Activated T-helper 17 cell treated with anti-CD3 and anti-CD28 coated beads, Interleukin-2, amount 50 U/mL, for 72 hours (primary cell): Measurements from ENCODE around the gene KLF11. TPM values are rescaled to one million over a fixed set of nuclear protein-coding genes. Genes with fewer than 3 reads are reported as not detected.

ENCODE experiments used
- ATAC-seq: fragments of 150-1000 bp; cut with Tn5 transposase; replicated peaks from 2 replicates; pipeline ENCODE4 v1.10.0; 2021; ENCODE audit warnings: mild to moderate bottlenecking, moderate library complexity
- H3K27ac Mint-ChIP-seq: one replicate; pipeline ENCODE4 v1.8.0; 2022; ENCODE audit warnings: mixed read lengths
- H3K27me3 Mint-ChIP-seq: one replicate; pipeline ENCODE4 v1.8.0; 2022; ENCODE audit warnings: mixed read lengths
- H3K36me3 Mint-ChIP-seq: one replicate; pipeline ENCODE4 v1.8.0; 2022; ENCODE audit warnings: low read depth, mild to moderate bottlenecking, mixed read lengths
- H3K4me1 Mint-ChIP-seq: one replicate; pipeline ENCODE4 v1.8.0; 2022; ENCODE audit warnings: mixed read lengths
- H3K4me3 Mint-ChIP-seq: one replicate; pipeline ENCODE4 v1.8.0; 2022; ENCODE audit warnings: mild to moderate bottlenecking, mixed read lengths
- H3K9me3 Mint-ChIP-seq: one replicate; pipeline ENCODE4 v1.8.0; 2022; ENCODE audit warnings: mixed read lengths
- total RNA-seq, 2 donors: library from RNA; stranded (reverse); gene quantifications; one replicate each; pipeline ENCODE4 v1.2.3, GENCODE V29; 2022

KLF11 gene
- total RNA-seq, 2 donors from 2014 or later, result 5.6 to 7.9 TPM

- Mint-ChIP-seq H3K4me1 (peaks cover 13% of the 10 kb centered on the region), H3K36me3 (peaks cover 8% of the 10 kb centered on the region), H3K4me3 (no peak overlapping the region), H3K27me3 (no peaks in the 10 kb centered on the region), H3K9me3 (no peaks in the 10 kb centered on the region), H3K27ac (no peak overlapping the region)
- ATAC-seq, result no peak
Observed at GRCh38 chr2:10038123-10038522, 5.2 kb upstream of the KLF11 start.

DNA sequence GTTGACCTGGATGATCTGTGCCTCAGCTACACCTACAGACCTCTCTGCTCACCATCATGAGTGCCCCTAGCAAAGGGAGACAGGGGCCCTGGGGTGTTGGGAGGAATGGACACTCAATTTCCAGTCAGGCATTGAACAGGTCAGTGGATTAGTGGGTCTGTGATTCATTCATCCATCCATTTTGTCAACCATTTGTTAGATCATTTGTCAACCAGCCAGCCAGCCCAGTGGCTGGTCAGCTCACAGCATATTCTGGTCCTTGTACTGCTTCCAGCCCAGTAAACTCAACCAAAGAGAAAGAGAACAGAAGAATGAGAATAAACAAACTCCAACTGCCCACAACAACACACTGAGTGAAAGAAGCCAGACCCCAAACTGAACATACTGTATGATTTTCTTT is 4.6 kb upstream of the KLF11 start:
- ATAC-seq, result no peak
- Mint-ChIP-seq H3K27me3 (no peaks in the 10 kb centered on the region), H3K9me3 (no peaks in the 10 kb centered on the region), H3K4me3 (no peak overlapping the region), H3K27ac (no peak overlapping the region), H3K4me1 (peaks cover 13% of the 10 kb centered on the region), H3K36me3 (peaks cover 8% of the 10 kb centered on the region)

DNA sequence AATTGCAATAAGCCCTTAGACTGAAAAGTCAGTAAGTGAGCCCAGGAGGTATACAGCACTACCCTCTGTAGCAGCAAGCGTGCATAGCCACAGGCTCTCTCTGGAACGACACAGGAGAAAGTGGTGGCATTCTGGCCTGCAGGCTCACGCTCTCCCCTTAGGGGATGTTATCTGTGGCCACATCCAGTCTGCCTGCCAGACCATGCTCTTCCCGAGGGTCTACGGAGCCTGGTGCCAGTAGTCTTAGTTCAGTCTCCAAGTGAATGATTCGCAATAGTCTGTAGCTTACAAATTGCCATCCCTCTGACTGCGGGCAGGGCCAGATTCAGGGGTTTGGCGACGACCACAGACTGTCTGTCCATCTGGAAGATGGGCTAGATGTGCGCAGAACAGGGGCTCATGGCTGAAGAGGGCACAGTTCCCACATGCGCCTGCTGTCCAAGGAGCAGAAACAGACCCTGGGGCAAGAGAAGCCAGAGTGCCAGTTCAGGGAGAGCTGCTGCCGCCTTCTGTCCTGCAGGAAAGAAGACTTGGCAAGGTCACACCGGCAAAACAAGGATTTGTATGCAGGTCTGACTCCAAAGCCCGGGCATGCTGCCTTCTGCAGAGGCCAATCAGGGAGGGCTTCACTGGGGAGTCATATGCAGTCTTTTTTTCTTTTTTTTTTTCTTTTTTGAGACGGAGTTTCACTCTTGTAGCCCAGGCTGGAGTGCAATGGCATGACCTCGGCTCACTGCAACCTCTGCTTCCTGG is 3.5 kb upstream of the KLF11 start:
- Mint-ChIP-seq H3K27me3 (no peaks in the 10 kb centered on the region), H3K27ac (no peak overlapping the region), H3K4me3 (no peak overlapping the region), H3K4me1 (peaks cover 9% of the 10 kb centered on the region), H3K9me3 (no peaks in the 10 kb centered on the region), H3K36me3 (peaks cover 15% of the 10 kb centered on the region)
- no peak for ATAC-seq

DNA sequence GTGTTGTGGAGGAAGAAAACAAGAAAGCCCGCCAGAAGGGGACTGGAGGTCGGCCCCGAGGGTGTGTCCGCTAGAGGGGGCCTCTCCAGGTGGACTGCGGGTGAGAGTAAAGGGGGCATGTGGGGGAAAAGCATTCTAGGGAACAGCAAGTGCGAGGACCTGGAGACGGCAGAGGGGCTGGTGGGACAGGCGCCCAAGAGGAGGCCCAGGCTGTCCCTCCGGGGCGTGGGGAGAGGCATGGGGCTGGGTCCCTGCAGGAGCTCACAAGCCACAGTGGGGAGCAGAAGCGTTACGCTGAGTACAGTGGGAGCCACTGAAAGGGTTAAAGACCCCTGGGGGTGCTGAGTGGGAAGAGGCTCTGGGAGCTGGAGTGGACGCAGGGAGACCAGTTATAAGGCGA is 1.6 kb upstream of the KLF11 start:
- ATAC-seq, result no peak
- H3K4me3 Mint-ChIP-seq, result peak overlapping the region; percentile 44
- H3K9me3 Mint-ChIP-seq, result no peaks in the 10 kb centered on the region
- peaks cover 23% of the 10 kb centered on the region for H3K36me3 Mint-ChIP-seq
- no peak overlapping the region for H3K27ac Mint-ChIP-seq
- no peaks in the 10 kb centered on the region for H3K27me3 Mint-ChIP-seq
- peaks cover 6% of the 10 kb centered on the region for H3K4me1 Mint-ChIP-seq

- Mint-ChIP-seq H3K4me3 (peak overlapping the region; percentile 80), H3K4me1 (peaks cover 6% of the 10 kb centered on the region), H3K9me3 (no peaks in the 10 kb centered on the region), H3K27ac (peak overlapping the region; percentile 87), H3K36me3 (peaks cover 32% of the 10 kb centered on the region), H3K27me3 (no peaks in the 10 kb centered on the region)
- no peak for ATAC-seq
Observed at GRCh38 chr2:10042301-10043161, 819 bp upstream of the KLF11 start.

GRCh38 chr2:10043906-10044601 is 704 bp downstream of the KLF11 start:
- Mint-ChIP-seq H3K27ac (peak overlapping the region; percentile 79), H3K4me3 (peak overlapping the region; percentile 80), H3K9me3 (no peaks in the 10 kb centered on the region), H3K4me1 (peaks cover 6% of the 10 kb centered on the region), H3K36me3 (peaks cover 44% of the 10 kb centered on the region), H3K27me3 (no peaks in the 10 kb centered on the region)
- peak; percentile 80 for ATAC-seq

GRCh38 chr2:10045561-10046355 is 2.4 kb downstream of the KLF11 start:
- ATAC-seq, result no peak
- Mint-ChIP-seq H3K4me3 (peak overlapping the region; percentile 80), H3K9me3 (no peaks in the 10 kb centered on the region), H3K4me1 (peaks cover 10% of the 10 kb centered on the region), H3K36me3 (peaks cover 60% of the 10 kb centered on the region), H3K27ac (no peak overlapping the region), H3K27me3 (no peaks in the 10 kb centered on the region)

- H3K4me1 Mint-ChIP-seq, result peaks cover 10% of the 10 kb centered on the region
- H3K4me3 Mint-ChIP-seq, result no peak overlapping the region
Observed at GRCh38 chr2:10046931-10047330, 3.6 kb downstream of the KLF11 start.

GRCh38 chr2:10047616-10048500 is 4.5 kb downstream of the KLF11 start:
- H3K27ac Mint-ChIP-seq, result no peak overlapping the region
- H3K27me3 Mint-ChIP-seq, result no peaks in the 10 kb centered on the region
- peaks cover 68% of the 10 kb centered on the region for H3K36me3 Mint-ChIP-seq
- ATAC-seq, result no peak
- no peaks in the 10 kb centered on the region for H3K9me3 Mint-ChIP-seq
- no peak overlapping the region for H3K4me3 Mint-ChIP-seq
- H3K4me1 Mint-ChIP-seq, result peaks cover 4% of the 10 kb centered on the region

More at GRCh38 chr2:10046931-10047330, 3.6 kb downstream of the KLF11 start:
- no peak overlapping the region for H3K27ac Mint-ChIP-seq
- H3K36me3 Mint-ChIP-seq, result peaks cover 66% of the 10 kb centered on the region
- H3K9me3 Mint-ChIP-seq, result no peaks in the 10 kb centered on the region
- no peaks in the 10 kb centered on the region for H3K27me3 Mint-ChIP-seq
- no peak for ATAC-seq

GRCh38 chr2:10048501-10049171 is 5.3 kb downstream of the KLF11 start:
- no peak overlapping the region for H3K27ac Mint-ChIP-seq
- no peak for ATAC-seq

GRCh38 chr2:10052216-10052615 is 8.9 kb downstream of the KLF11 start:
- Mint-ChIP-seq H3K4me3 (no peak overlapping the region), H3K36me3 (peaks cover 68% of the 10 kb centered on the region), H3K27ac (no peak overlapping the region), H3K9me3 (no peaks in the 10 kb centered on the region), H3K27me3 (no peaks in the 10 kb centered on the region), H3K4me1 (peaks cover 4% of the 10 kb centered on the region)
- no peak for ATAC-seq

More at GRCh38 chr2:10048501-10049171, 5.3 kb downstream of the KLF11 start:
- Mint-ChIP-seq H3K4me3 (no peak overlapping the region), H3K9me3 (no peaks in the 10 kb centered on the region), H3K36me3 (peaks cover 74% of the 10 kb centered on the region), H3K27me3 (no peaks in the 10 kb centered on the region), H3K4me1 (peaks cover 4% of the 10 kb centered on the region)

DNA sequence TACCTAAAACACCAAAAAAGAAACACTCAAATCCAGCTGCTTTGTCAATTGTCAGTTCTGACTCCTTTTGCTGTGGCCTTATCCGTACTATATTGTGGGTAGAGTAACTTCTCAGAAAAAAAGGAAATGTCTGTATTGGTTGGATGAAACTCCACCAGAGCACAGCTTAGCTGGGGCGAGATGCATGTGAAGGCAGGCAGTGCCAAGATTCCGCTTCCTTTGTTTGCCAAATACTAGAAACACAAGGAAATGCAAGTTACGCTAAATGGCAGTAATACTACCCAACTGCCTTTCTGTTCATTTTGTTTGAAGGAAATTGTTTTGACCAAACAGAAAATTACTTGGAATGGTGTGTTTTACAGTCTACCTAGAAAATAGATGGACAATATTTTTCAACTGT is 10.0 kb downstream of the KLF11 start:
- Mint-ChIP-seq H3K4me3 (no peak overlapping the region), H3K9me3 (no peaks in the 10 kb centered on the region), H3K36me3 (peaks cover 57% of the 10 kb centered on the region), H3K27me3 (no peaks in the 10 kb centered on the region), H3K27ac (no peak overlapping the region), H3K4me1 (peaks cover 4% of the 10 kb centered on the region)
- ATAC-seq, result no peak

- H3K36me3 Mint-ChIP-seq, result peaks cover 49% of the 10 kb centered on the region
- no peak overlapping the region for H3K27ac Mint-ChIP-seq
- no peaks in the 10 kb centered on the region for H3K9me3 Mint-ChIP-seq
- no peak for ATAC-seq
- H3K4me3 Mint-ChIP-seq, result no peak overlapping the region
- H3K27me3 Mint-ChIP-seq, result no peaks in the 10 kb centered on the region
- H3K4me1 Mint-ChIP-seq, result peaks cover 3% of the 10 kb centered on the region
Observed at GRCh38 chr2:10054424-10054823, 11.1 kb downstream of the KLF11 start.
